A549 (cell line): Measurements from ENCODE around the gene TEC. TPM values are rescaled to one million over a fixed set of nuclear protein-coding genes. Genes with fewer than 3 reads are reported as not detected.
A peak's percentile ranks its signal among the peaks of the same experiment; 100 is the strongest.

Source experiments
- ATAC-seq, 2 experiments: fragments of 200-7000 bp in 1 of 2; fragments of >200 bp in 1 of 2; cut with Nextera tagmentation in 1 of 2; cut with Tn5 transposase in 1 of 2; 3 replicates each; pipeline versions ENCODE4 v1.8.0 to v1.9.1; 2018 to 2020; ENCODE audit warnings: mild to moderate bottlenecking in 1 of 2, moderate library complexity in 1 of 2
- CTCF ChIA-PET: fragments of 300-600 bp; sonication (Branson Sonifier 250); formaldehyde crosslinking; extraction: SDS; loops from one replicate; lab custom pipeline; 2021; ENCODE audit warnings: antibody characterized with exemption, inconsistent platforms; lab: Yijun Ruan, JAX
- POLR2A ChIA-PET: fragments of 350-600 bp; formaldehyde crosslinking; extraction: SDS; loops from one replicate; lab custom pipeline; 2021; ENCODE audit warnings: antibody characterized with exemption, inconsistent platforms; lab: Yijun Ruan, JAX
- DNase-seq, 2 experiments: peaks; one replicate each; pipeline versions ENCODE4 v3.0.0 to v3.0.0-alpha.2; 2011 to 2016; ENCODE audit warnings: low read depth in 1 of 2, low spot score in 1 of 2
- FAIRE-seq: peaks from 2 replicates; lab custom pipeline; 2011; peaks lifted over from hg19 to GRCh38; lab: Jason Lieb, UNC
- H3K27ac ChIP-seq, 2 experiments: fragments of >200 bp; sonication (Bioruptor Twin); formaldehyde crosslinking; 3 replicates each; pipeline ENCODE4 v1.5.1; 2016 to 2017
- H3K4me1 ChIP-seq: fragments of >200 bp; sonication (Bioruptor Twin); formaldehyde crosslinking; 3 replicates; pipeline ENCODE4 v1.6.1; 2016
- H3K4me2 ChIP-seq: fragments of >200 bp; sonication (Bioruptor Twin); formaldehyde crosslinking; 3 replicates; pipeline ENCODE4 v1.6.1; 2016
- H3K4me3 ChIP-seq: fragments of >200 bp; sonication (Bioruptor Twin); formaldehyde crosslinking; 3 replicates; pipeline ENCODE4 v1.5.1; 2016
- H3K9me3 ChIP-seq: fragments of >200 bp; sonication (Bioruptor Twin); formaldehyde crosslinking; 3 replicates; pipeline ENCODE4 v1.6.1; 2016
- CHD2 ChIP-seq: fragments of 150-350 bp; IDR thresholded peaks from 2 replicates; pipeline ENCODE4 v1.6.1; 2014; ENCODE audit warnings: low read length; ENCODE audit not compliant: partially characterized antibody
- EP300 ChIP-seq, 2 experiments: fragments of >200 bp; sonication (Bioruptor Twin); formaldehyde crosslinking; IDR thresholded peaks; 2 replicates in 1 of 2; 3 replicates in 1 of 2; pipeline ENCODE4 v1.6.1; 2016 to 2017
- ESRRA ChIP-seq: fragments of 150-350 bp; IDR thresholded peaks from 2 replicates; pipeline ENCODE4 v1.6.1; 2014; ENCODE audit warnings: mild to moderate bottlenecking, low read length, borderline replicate concordance
- FOSB ChIP-seq: fragments of 250-450 bp; sonication (Bioruptor Pico); IDR thresholded peaks from 2 replicates; pipeline ENCODE4 v1.5.0; 2020; ENCODE audit warnings: mild to moderate bottlenecking, moderate library complexity
- FOSL2 ChIP-seq, 2 experiments: fragments of 450-650 bp in 1 of 2; fragments of >200 bp in 1 of 2; sonication (Bioruptor Twin) in 1 of 2; formaldehyde crosslinking; IDR thresholded peaks; 2 replicates each; pipeline versions ENCODE4 v1.5.0 to v1.6.1; 2016 to 2020; ENCODE audit warnings: mild to moderate bottlenecking in 1 of 2, moderate library complexity in 1 of 2
- GATA3 ChIP-seq: IDR thresholded peaks from 2 replicates; pipeline ENCODE4 v1.6.1; 2012; ENCODE audit warnings: borderline replicate concordance
- HES2 ChIP-seq: fragments of >200 bp; sonication (Bioruptor Twin); formaldehyde crosslinking; IDR thresholded peaks from 2 replicates; pipeline ENCODE4 v1.6.1; 2016
- HOXB13 ChIP-seq: fragments of 250-450 bp; sonication (Bioruptor Pico); IDR thresholded peaks from 2 replicates; pipeline ENCODE4 v1.5.0; 2020; ENCODE audit warnings: low read depth, mild to moderate bottlenecking, moderate library complexity
- JUNB ChIP-seq: fragments of >200 bp; sonication (Bioruptor Twin); formaldehyde crosslinking; IDR thresholded peaks from 2 replicates; pipeline ENCODE4 v1.6.1; 2016
- KDM1A ChIP-seq: fragments of 200-600 bp; sonication (generic); IDR thresholded peaks from 2 replicates; pipeline ENCODE4 v1.6.1; 2016; ENCODE audit warnings: low read depth, mild to moderate bottlenecking
- KDM5A ChIP-seq: fragments of 200-600 bp; sonication (generic); IDR thresholded peaks from 2 replicates; pipeline ENCODE4 v1.6.1; 2016; ENCODE audit warnings: antibody characterized with exemption, mild to moderate bottlenecking
- MYC ChIP-seq: IDR thresholded peaks from 2 replicates; pipeline ENCODE4 v1.6.1; 2012; ENCODE audit warnings: mild to moderate bottlenecking, inconsistent platforms, low read length, improper control_type of control experiment, borderline replicate concordance
- NPAS2 ChIP-seq: fragments of 250-450 bp; sonication (Bioruptor Pico); IDR thresholded peaks from 2 replicates; pipeline ENCODE4 v1.8.0; 2022; ENCODE audit warnings: mild to moderate bottlenecking, moderate library complexity, borderline replicate concordance
- NR3C1 ChIP-seq: fragments of >200 bp; sonication (Bioruptor Twin); formaldehyde crosslinking; IDR thresholded peaks from 3 replicates; pipeline ENCODE4 v1.6.1; 2017
- POLR2A ChIP-seq: IDR thresholded peaks from 2 replicates; pipeline ENCODE4 v1.6.1; 2012; ENCODE audit warnings: mild to moderate bottlenecking, low read length
- RARB ChIP-seq: fragments of 250-450 bp; sonication (Bioruptor Pico); IDR thresholded peaks from 2 replicates; pipeline ENCODE4 v1.8.0; 2021; ENCODE audit warnings: mild to moderate bottlenecking, moderate library complexity
- RCOR1 ChIP-seq: fragments of 150-350 bp; IDR thresholded peaks from 2 replicates; pipeline ENCODE4 v1.6.1; 2014; ENCODE audit warnings: antibody characterized with exemption, low read length, low read depth
- REST ChIP-seq: fragments of 200-600 bp; sonication (generic); IDR thresholded peaks from 2 replicates; pipeline ENCODE4 v1.6.1; 2016; ENCODE audit warnings: antibody characterized with exemption, mild to moderate bottlenecking, moderate library complexity
- RFX5 ChIP-seq: fragments of 450-650 bp; IDR thresholded peaks from 2 replicates; pipeline ENCODE4 v1.7.1; 2014; ENCODE audit warnings: antibody characterized with exemption, mild to moderate bottlenecking, moderate library complexity
- ZC3H11A ChIP-seq: fragments of 450-650 bp; IDR thresholded peaks from 2 replicates; pipeline ENCODE4 v1.6.1; 2014; ENCODE audit warnings: antibody characterized with exemption, mild to moderate bottlenecking
- ZSCAN20 ChIP-seq: fragments of 250-450 bp; sonication (Bioruptor Pico); IDR thresholded peaks from 2 replicates; pipeline ENCODE4 v1.8.0; 2022; ENCODE audit warnings: mild to moderate bottlenecking, moderate library complexity
- WGBS: methylation state at CpG from one replicate; pipeline ENCODE4 v1.1.6; 2017; ENCODE audit errors: missing lambda C conversion rate; 5-methylcytosine and 5-hydroxymethylcytosine counted together
- polyA plus RNA-seq, 4 experiments: library from polyadenylated mRNA; depleted of rRNA in 3 of 4; stranded (reverse); fragments of >200 nt; fragmentation: RNase III in 1 of 4; extraction: RNeasy Plus Mini Kit Qiagen cat#74134 plus additional on column Dnase treatment in 1 of 4; gene quantifications; 2 replicates in 3 of 4; 3 replicates in 1 of 4; pipeline ENCODE4 v1.2.3, GENCODE V29; 2011 to 2017
- TF ChIP-seq, protein P1 (sequence below): fragments of >200 bp; sonication (Bioruptor Twin); formaldehyde crosslinking; IDR thresholded peaks from 3 replicates; pipeline ENCODE4 v1.6.1; 2016
- TF ChIP-seq, protein P2 (sequence below): fragments of 250-450 bp; sonication (Bioruptor Pico); IDR thresholded peaks from 2 replicates; pipeline ENCODE4 v1.5.0; 2020; ENCODE audit warnings: low read depth, mild to moderate bottlenecking, moderate library complexity
- TF ChIP-seq, protein P3 (sequence below): fragments of 150-350 bp; IDR thresholded peaks from 2 replicates; pipeline ENCODE4 v1.6.1; 2014; ENCODE audit warnings: low read depth, mild to moderate bottlenecking, low read length

The TEC gene
- polyA plus RNA-seq, 2 of the 4 experiments (the other 2 are of a cell fraction) = 1.2 to 1.6 TPM

DNA sequence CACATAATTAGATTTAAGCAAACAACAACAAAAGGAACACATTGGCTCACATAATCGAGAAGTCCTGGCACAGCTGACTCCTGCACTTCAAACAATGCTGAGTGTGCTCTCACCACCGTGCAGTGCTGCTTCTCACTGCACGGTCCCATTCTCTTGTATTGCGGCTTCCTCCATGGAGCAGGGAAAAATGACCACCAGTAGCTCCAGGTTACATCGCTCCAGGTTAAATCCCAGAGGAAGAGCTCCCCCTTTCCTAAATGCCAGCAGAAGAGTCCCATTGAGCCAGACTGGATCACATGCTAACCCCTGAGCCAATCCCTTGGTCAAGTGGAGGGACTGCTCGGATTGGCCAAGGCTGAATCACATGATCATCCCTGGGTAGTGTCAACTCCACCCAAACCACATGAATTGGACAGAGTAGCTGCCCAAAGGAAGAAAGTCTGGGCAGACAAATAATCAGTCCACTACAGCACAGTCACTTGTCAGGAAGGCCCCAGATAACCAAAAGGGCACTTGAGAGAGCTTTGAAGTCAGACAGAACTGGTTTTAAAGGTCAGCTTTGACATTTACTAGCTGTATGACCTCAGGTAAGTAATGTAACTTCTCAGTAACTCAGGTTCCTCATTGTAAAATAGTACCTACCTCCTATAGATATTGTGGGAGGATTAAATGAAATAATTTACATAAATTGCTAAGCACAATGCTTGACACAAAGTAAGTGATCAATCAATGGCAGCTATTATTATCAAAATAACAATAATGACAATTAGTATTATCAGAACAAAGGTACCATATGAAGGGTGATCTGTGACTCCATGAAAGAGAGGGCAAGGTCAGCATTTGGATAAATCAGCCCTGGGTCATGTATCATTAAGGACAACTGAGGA, 14.3 kb downstream of the TEC start:
- Histone ChIP-seq H3K4me2 (no peak overlapping the region), H3K4me3 (no peak overlapping the region), H3K9me3 (no peaks in the 10 kb centered on the region), H3K27ac (no peak overlapping the region), H3K4me1 (no peaks in the 10 kb centered on the region)
- POLR2A ChIA-PET = no interaction called here
- CTCF ChIA-PET = interaction anchor here (1.5 kb wide), 1 partner anchor 11 kb away, joined by 3 read pairs; no protein-coding TSS in a partner anchor
- FAIRE-seq (no peak), ATAC-seq (no peak), DNase-seq (peak in 1 of 2 experiments; percentile 2)
- TF ChIP-seq HES2 = no peak
- no peak for TF ChIP-seq GATA3
- TF ChIP-seq, protein P1, sequence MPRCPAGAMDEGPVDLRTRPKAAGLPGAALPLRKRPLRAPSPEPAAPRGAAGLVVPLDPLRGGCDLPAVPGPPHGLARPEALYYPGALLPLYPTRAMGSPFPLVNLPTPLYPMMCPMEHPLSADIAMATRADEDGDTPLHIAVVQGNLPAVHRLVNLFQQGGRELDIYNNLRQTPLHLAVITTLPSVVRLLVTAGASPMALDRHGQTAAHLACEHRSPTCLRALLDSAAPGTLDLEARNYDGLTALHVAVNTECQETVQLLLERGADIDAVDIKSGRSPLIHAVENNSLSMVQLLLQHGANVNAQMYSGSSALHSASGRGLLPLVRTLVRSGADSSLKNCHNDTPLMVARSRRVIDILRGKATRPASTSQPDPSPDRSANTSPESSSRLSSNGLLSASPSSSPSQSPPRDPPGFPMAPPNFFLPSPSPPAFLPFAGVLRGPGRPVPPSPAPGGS = no peak
- TF ChIP-seq, protein P2, sequence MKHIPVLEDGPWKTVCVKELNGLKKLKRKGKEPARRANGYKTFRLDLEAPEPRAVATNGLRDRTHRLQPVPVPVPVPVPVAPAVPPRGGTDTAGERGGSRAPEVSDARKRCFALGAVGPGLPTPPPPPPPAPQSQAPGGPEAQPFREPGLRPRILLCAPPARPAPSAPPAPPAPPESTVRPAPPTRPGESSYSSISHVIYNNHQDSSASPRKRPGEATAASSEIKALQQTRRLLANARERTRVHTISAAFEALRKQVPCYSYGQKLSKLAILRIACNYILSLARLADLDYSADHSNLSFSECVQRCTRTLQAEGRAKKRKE (CRISPR knock-in tag) = no peak
- no peak for TF ChIP-seq POLR2A
- no peak for TF ChIP-seq KDM1A
- no peak for TF ChIP-seq RARB (CRISPR knock-in tag)
- TF ChIP-seq FOSL2 (IDR thresholded peaks at IDR 0.05) = no peak
- no peak for TF ChIP-seq FOSL2 (CRISPR knock-in tag; IDR thresholded peaks at IDR 0.05)
- TF ChIP-seq ZC3H11A = no peak
- TF ChIP-seq, protein P3, sequence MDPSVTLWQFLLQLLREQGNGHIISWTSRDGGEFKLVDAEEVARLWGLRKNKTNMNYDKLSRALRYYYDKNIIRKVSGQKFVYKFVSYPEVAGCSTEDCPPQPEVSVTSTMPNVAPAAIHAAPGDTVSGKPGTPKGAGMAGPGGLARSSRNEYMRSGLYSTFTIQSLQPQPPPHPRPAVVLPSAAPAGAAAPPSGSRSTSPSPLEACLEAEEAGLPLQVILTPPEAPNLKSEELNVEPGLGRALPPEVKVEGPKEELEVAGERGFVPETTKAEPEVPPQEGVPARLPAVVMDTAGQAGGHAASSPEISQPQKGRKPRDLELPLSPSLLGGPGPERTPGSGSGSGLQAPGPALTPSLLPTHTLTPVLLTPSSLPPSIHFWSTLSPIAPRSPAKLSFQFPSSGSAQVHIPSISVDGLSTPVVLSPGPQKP = no peak
- no peak for TF ChIP-seq NR3C1
- 91% methylated on average over 5 of the region's 6 CpGs for WGBS

DNA sequence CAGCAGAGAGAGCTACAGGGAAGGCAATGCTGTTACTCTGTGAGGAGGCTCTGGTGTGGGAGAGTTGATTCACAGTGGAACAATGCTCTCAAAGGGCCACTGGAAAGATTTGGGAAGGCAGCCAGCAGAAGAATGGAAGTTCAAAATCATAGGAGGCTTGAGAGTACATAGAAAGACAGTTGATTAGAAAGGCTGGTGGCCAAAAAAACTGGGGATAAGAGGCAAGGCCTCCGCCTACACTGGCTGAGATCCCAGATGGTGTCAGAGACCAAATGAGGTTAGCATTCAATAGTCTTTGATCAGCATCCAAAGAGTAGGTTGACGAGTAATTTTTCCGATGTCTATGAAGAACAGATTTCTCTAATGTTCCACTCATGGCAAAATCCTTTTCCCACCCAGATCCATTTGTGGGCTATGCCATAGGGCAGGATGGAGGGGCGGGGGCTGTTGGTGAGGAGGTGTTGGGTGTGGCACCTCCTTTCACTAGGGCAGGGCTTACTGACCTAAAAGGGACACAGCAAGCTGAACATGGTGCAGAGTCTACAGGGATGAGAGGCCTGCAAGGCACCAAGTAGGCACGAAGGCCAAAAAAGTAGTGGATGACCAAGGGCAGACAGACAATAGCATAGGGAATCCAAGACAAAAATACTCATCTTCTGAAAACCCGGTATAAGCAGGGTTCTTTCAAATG, 15.1 kb downstream of the TEC start:
- ChIA-PET POLR2A (no interaction called here), CTCF (interaction anchor here (1.5 kb wide), 1 partner anchor 11 kb away, joined by 3 read pairs; no protein-coding TSS in a partner anchor)
- ATAC-seq = no peak
- no peak for FAIRE-seq
- no peak for DNase-seq
- H3K4me2 ChIP-seq = no peak overlapping the region
- 85% methylated on average over 6 of the region's 6 CpGs for WGBS
- TF ChIP-seq CHD2 (no peak), RARB (CRISPR knock-in tag) (no peak), ESRRA (no peak), JUNB (no peak), HOXB13 (no peak), MYC (no peak)
- TF ChIP-seq, all 56 proteins: peak for 0
- Histone ChIP-seq H3K9me3 (no peaks in the 10 kb centered on the region), H3K4me1 (no peaks in the 10 kb centered on the region), H3K4me3 (no peak overlapping the region), H3K27ac (no peak overlapping the region)

DNA sequence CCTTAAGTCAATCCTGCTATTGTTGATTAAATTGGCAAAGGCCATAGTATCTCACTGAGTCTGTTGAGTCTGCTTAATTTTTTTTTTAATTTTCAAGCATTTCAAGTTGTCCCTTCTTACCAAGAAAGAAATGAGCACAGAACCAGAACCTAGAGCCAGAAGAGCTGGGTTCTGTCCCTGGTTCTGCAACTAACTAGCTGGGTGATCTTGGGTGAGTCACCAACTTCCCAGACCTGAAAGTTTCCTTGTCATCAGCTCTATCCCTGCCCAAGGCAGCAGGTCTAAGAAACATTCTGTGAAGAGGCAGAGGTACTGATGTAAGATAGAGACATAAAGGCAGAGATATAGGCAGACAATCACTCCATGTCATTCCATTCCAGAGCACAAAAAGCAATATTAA, 17.3 kb downstream of the TEC start:
- no peak overlapping the region for H3K4me3 ChIP-seq
- H3K27ac ChIP-seq = no peak overlapping the region
- no peak for FAIRE-seq
- DNase-seq = no peak
- ChIA-PET CTCF (interaction anchor here (0.6 kb wide), 1 partner anchor 8 kb away, joined by 4 read pairs; no protein-coding TSS in a partner anchor), POLR2A (no interaction called here)
- H3K9me3 ChIP-seq = no peaks in the 10 kb centered on the region
- no peak overlapping the region for H3K4me2 ChIP-seq
- TF ChIP-seq, protein P2 (CRISPR knock-in tag) = no peak
- no peak for TF ChIP-seq FOSB (CRISPR knock-in tag)
- no peak for TF ChIP-seq RFX5
- TF ChIP-seq EP300 (IDR thresholded peaks at IDR 0.05) = no peak
- no peak for TF ChIP-seq ZSCAN20 (CRISPR knock-in tag)
- TF ChIP-seq REST = no peak
- no peak for TF ChIP-seq NPAS2
- TF ChIP-seq KDM5A = no peak
- TF ChIP-seq RCOR1 = no peak
- TF ChIP-seq GATA3 = no peak
- H3K4me1 ChIP-seq = no peaks in the 10 kb centered on the region
- ATAC-seq = no peak
